Endothelial cell (in vitro differentiated cells): ENCODE results near the gene FZR1. TPM values are rescaled to one million over a fixed set of nuclear protein-coding genes. Genes with fewer than 3 reads are reported as not detected.

Experiments used
- DNase-seq: peaks from one replicate; pipeline ENCODE4 v3.0.0; 2021; ENCODE audit warnings: low spot score
- H3K27ac Mint-ChIP-seq: one replicate; pipeline ENCODE4 v1.8.0; 2021; ENCODE audit warnings: mixed read lengths, inconsistent platforms; ENCODE audit not compliant: unreplicated experiment
- H3K27me3 Mint-ChIP-seq: one replicate; pipeline ENCODE4 v1.8.0; 2021; ENCODE audit warnings: mild to moderate bottlenecking, moderate library complexity, mixed read lengths, inconsistent platforms; ENCODE audit not compliant: unreplicated experiment
- H3K36me3 Mint-ChIP-seq: one replicate; pipeline ENCODE4 v1.8.0; 2021; ENCODE audit warnings: mild to moderate bottlenecking, low read depth, mixed read lengths, inconsistent platforms; ENCODE audit not compliant: unreplicated experiment
- H3K4me1 Mint-ChIP-seq: one replicate; pipeline ENCODE4 v1.8.0; 2021; ENCODE audit warnings: mild to moderate bottlenecking, mixed read lengths, inconsistent platforms; ENCODE audit not compliant: unreplicated experiment
- H3K4me3 Mint-ChIP-seq: one replicate; pipeline ENCODE4 v1.8.0; 2021; ENCODE audit warnings: mild to moderate bottlenecking, mixed read lengths, inconsistent platforms; ENCODE audit not compliant: unreplicated experiment
- H3K9me3 Mint-ChIP-seq: one replicate; pipeline ENCODE4 v1.8.0; 2021; ENCODE audit warnings: mixed read lengths, inconsistent platforms; ENCODE audit not compliant: unreplicated experiment
- CTCF ChIP-seq: fragments of 200-600 bp; sonication (generic); IDR thresholded peaks from one replicate; pipeline ENCODE4 v1.5.0; 2021; ENCODE audit warnings: antibody characterized with exemption; ENCODE audit not compliant: unreplicated experiment
- total RNA-seq: library from RNA; stranded (reverse); fragmentation: NEBNext Ultra II Directional; extraction: Animal tissue kit (Norgen Biotek cat#: 25700); gene quantifications from one replicate; pipeline ENCODE4 v1.2.1, GENCODE V29; 2021; ENCODE audit not compliant: unreplicated experiment

Gene FZR1
- total RNA-seq, 1 donor from 2014 or later, result 38.9 TPM

- TF ChIP-seq CTCF, result no peak
- Mint-ChIP-seq H3K36me3 (peaks cover 3% of the 10 kb centered on the region), H3K9me3 (no peaks in the 10 kb centered on the region), H3K27ac (no peak overlapping the region), H3K27me3 (peaks cover 11% of the 10 kb centered on the region), H3K4me3 (no peak overlapping the region), H3K4me1 (no peaks in the 10 kb centered on the region)
- DNase-seq, result no peak
Observed at GRCh38 chr19:3479177-3479833, 26.8 kb upstream of the FZR1 start.

- Mint-ChIP-seq H3K36me3 (peaks cover 3% of the 10 kb centered on the region), H3K4me3 (no peak overlapping the region), H3K27ac (no peak overlapping the region)
Observed at GRCh38 chr19:3479834-3480215, 26.3 kb upstream of the FZR1 start.

GRCh38 chr19:3480383-3481091 lies 25.6 kb upstream of the FZR1 start, which contains the start of gene SMIM24:
SMIM24 (minus strand) TSS chr19:3480525; CDS start chr19:3480463, 62 bp downstream.
- no peak within 1 kb of the TSS for H3K27ac Mint-ChIP-seq
- no peaks in the 10 kb centered on the region for H3K9me3 Mint-ChIP-seq
- no peak within 1 kb of the TSS for H3K4me3 Mint-ChIP-seq
- DNase-seq, result no peak
- TF ChIP-seq CTCF, result no peak
- no peaks in the 10 kb centered on the region for H3K4me1 Mint-ChIP-seq
- peaks cover 11% of the 10 kb centered on the region for H3K27me3 Mint-ChIP-seq
- peaks cover 3% of the 10 kb centered on the region for H3K36me3 Mint-ChIP-seq

More at GRCh38 chr19:3479834-3480215, 26.3 kb upstream of the FZR1 start:
- H3K9me3 Mint-ChIP-seq, result no peaks in the 10 kb centered on the region
- H3K4me1 Mint-ChIP-seq, result no peaks in the 10 kb centered on the region
- no peak for TF ChIP-seq CTCF
- peaks cover 11% of the 10 kb centered on the region for H3K27me3 Mint-ChIP-seq
- no peak for DNase-seq

- H3K4me3 Mint-ChIP-seq, result no peak overlapping the region
- no peaks in the 10 kb centered on the region for H3K9me3 Mint-ChIP-seq
- H3K27me3 Mint-ChIP-seq, result peaks cover 14% of the 10 kb centered on the region
- DNase-seq, result no peak
- no peaks in the 10 kb centered on the region for H3K4me1 Mint-ChIP-seq
- no peak overlapping the region for H3K27ac Mint-ChIP-seq
- no peak for TF ChIP-seq CTCF
- H3K36me3 Mint-ChIP-seq, result peaks cover 3% of the 10 kb centered on the region
Observed at GRCh38 chr19:3481241-3482090, 24.6 kb upstream of the FZR1 start.
